ENCODE results near the gene LIPE.

GRCh38 chr19:42368360-42368759 lies 58.8 kb downstream of the LIPE start:
- TF ChIP-seq EZH2 (IDR thresholded peaks at IDR 0.05; ENCODE audit: insufficient read depth, poor library complexity, severe bottlenecking): no peak
- no peak for TF ChIP-seq EZH2phosphoT487 (IDR thresholded peaks at IDR 0.05; ENCODE audit: insufficient read depth, low read depth)
